Neural cell (in vitro differentiated cells): ENCODE data around the gene AP3D1. TPM values are rescaled to one million over a fixed set of nuclear protein-coding genes. Genes with fewer than 3 reads are reported as not detected.

Experiments used
- H2AFZ ChIP-seq: fragments of 200-600, 300-800 bp; sonication (generic), shearing (Covaris generic); 2 replicates; pipeline ENCODE4 v1.6.0; 2014; ENCODE audit warnings: low read depth, mild to moderate bottlenecking, antibody characterized with exemption, low read length, moderate library complexity
- H3F3A ChIP-seq: fragments of 200-600 bp; shearing (Covaris generic); 2 replicates; pipeline ENCODE4 v1.6.1; 2016; ENCODE audit warnings: mild to moderate bottlenecking, moderate library complexity, mixed read lengths, antibody characterized with exemption, low read length; ENCODE audit not compliant: insufficient read depth, poor library complexity, severe bottlenecking
- H3K27ac ChIP-seq: fragments of 200-600, 300-800 bp; sonication (generic), shearing (Covaris generic); 2 replicates; pipeline ENCODE4 v1.5.1; 2014; ENCODE audit warnings: mild to moderate bottlenecking, low read length, moderate library complexity
- H3K27me3 ChIP-seq: fragments of 300-800, 200-600 bp; sonication (generic), shearing (Covaris generic); 2 replicates; pipeline ENCODE4 v1.6.0; 2014; ENCODE audit warnings: mild to moderate bottlenecking, low read depth, low read length, moderate library complexity; ENCODE audit not compliant: insufficient read depth
- H3K36me3 ChIP-seq: fragments of 300-800, 200-600 bp; sonication (generic), shearing (Covaris generic); 2 replicates; pipeline ENCODE4 v1.5.1; 2014; ENCODE audit warnings: mild to moderate bottlenecking, antibody characterized with exemption, low read length, moderate library complexity; ENCODE audit not compliant: insufficient read depth
- H3K4me2 ChIP-seq: fragments of 300-800, 200-600 bp; sonication (generic), shearing (Covaris generic); 2 replicates; pipeline ENCODE4 v1.6.0; 2014; ENCODE audit warnings: mild to moderate bottlenecking, low read length
- H3K4me3 ChIP-seq: fragments of 300-800, 200-600 bp; sonication (generic), shearing (Covaris generic); 2 replicates; pipeline ENCODE4 v1.5.1; 2014; ENCODE audit warnings: mild to moderate bottlenecking, low read length, moderate library complexity
- H3K79me2 ChIP-seq: fragments of 200-600 bp; shearing (Covaris generic); replicated peaks from 2 replicates; pipeline ENCODE4 v1.6.0; 2014; ENCODE audit warnings: mild to moderate bottlenecking, low read length, moderate library complexity; ENCODE audit not compliant: insufficient read depth
- H3K9ac ChIP-seq: fragments of 300-800, 200-600 bp; sonication (generic), shearing (Covaris generic); 2 replicates; pipeline ENCODE4 v1.6.1; 2016; ENCODE audit warnings: mild to moderate bottlenecking, low read length, mixed read lengths
- H3K9me2 ChIP-seq: fragments of 200-600 bp; shearing (Covaris generic); 2 replicates; pipeline ENCODE4 v1.6.1; 2016; ENCODE audit warnings: mild to moderate bottlenecking, low read length, mixed read lengths; ENCODE audit not compliant: insufficient read depth
- H3K9me3 ChIP-seq: fragments of 200-600, 300-800 bp; sonication (generic), shearing (Covaris generic); 2 replicates; pipeline ENCODE4 v1.6.1; 2016; ENCODE audit warnings: mild to moderate bottlenecking, mixed run types, low read length, moderate library complexity, mixed read lengths
- H4K20me1 ChIP-seq: fragments of 200-600 bp; shearing (Covaris generic); 2 replicates; pipeline ENCODE4 v1.6.1; 2016; ENCODE audit warnings: mild to moderate bottlenecking, mixed run types; ENCODE audit not compliant: insufficient read depth
- CTCF ChIP-seq: fragments of 450-650 bp; IDR thresholded peaks from 2 replicates; pipeline ENCODE4 v1.5.1; 2014; ENCODE audit warnings: antibody characterized with exemption, mild to moderate bottlenecking, moderate library complexity; ENCODE audit not compliant: poor library complexity, severe bottlenecking
- EP300 ChIP-seq: fragments of 450-650 bp; conservative IDR thresholded peaks from 2 replicates; pipeline ENCODE4 v1.6.1; 2014; ENCODE audit warnings: antibody characterized with exemption, mild to moderate bottlenecking, moderate library complexity; ENCODE audit not compliant: poor library complexity, severe bottlenecking
- EZH2 ChIP-seq: fragments of 200-600, 300-800 bp; shearing (Covaris generic), sonication (generic); IDR thresholded peaks from 2 replicates; pipeline ENCODE4 v1.6.1; 2014; ENCODE audit warnings: antibody characterized with exemption, low read length, borderline replicate concordance, mild to moderate bottlenecking; ENCODE audit not compliant: insufficient read depth, poor library complexity, severe bottlenecking
- MXI1 ChIP-seq: fragments of 450-650 bp; conservative IDR thresholded peaks from 2 replicates; pipeline ENCODE4 v1.6.1; 2014; ENCODE audit warnings: antibody characterized with exemption, mild to moderate bottlenecking; ENCODE audit not compliant: poor library complexity, severe bottlenecking
- POLR2AphosphoS5 ChIP-seq: IDR thresholded peaks from 2 replicates; pipeline ENCODE4 v1.6.1; 2012
- RAD21 ChIP-seq: fragments of 450-650 bp; conservative IDR thresholded peaks from 2 replicates; pipeline ENCODE4 v1.6.1; 2014; ENCODE audit warnings: antibody characterized with exemption, mild to moderate bottlenecking, moderate library complexity
- REST ChIP-seq: IDR thresholded peaks from 2 replicates; pipeline ENCODE4 v1.6.1; 2012; ENCODE audit warnings: borderline replicate concordance
- SMC3 ChIP-seq: fragments of 450-650 bp; conservative IDR thresholded peaks from 2 replicates; pipeline ENCODE4 v1.6.1; 2014; ENCODE audit warnings: antibody characterized with exemption, mild to moderate bottlenecking, moderate library complexity; ENCODE audit not compliant: poor library complexity
- TAF1 ChIP-seq: IDR thresholded peaks from 2 replicates; pipeline ENCODE4 v1.6.1; 2012; ENCODE audit warnings: low read depth
- polyA plus RNA-seq: library from polyadenylated mRNA; depleted of rRNA; stranded (reverse); fragments of >200 nt; gene quantifications from 2 replicates; pipeline ENCODE4 v1.2.3, GENCODE V29; 2014

AP3D1 gene
- polyA plus RNA-seq, 1 donor from 2014 or later: 60.7 TPM

GRCh38 chr19:2056837-2057192 lies 94.6 kb downstream of the AP3D1 start:
- Histone ChIP-seq H3K27me3 (no peaks in the 10 kb centered on the region), H3K27ac (no peak overlapping the region), H3K4me2 (no peak overlapping the region), H2AFZ (no peak overlapping the region), H4K20me1 (no peaks in the 10 kb centered on the region), H3K4me3 (no peak overlapping the region), H3K36me3 (no peaks in the 10 kb centered on the region), H3K9ac (no peak overlapping the region), H3K79me2 (no peaks in the 10 kb centered on the region), H3K9me3 (no peaks in the 10 kb centered on the region), H3K9me2 (no peaks in the 10 kb centered on the region), H3F3A (no peaks in the 10 kb centered on the region)
- TF ChIP-seq CTCF (no peak), SMC3 (no peak)

- H3K9ac ChIP-seq: peak overlapping the region; percentile 41
- TF ChIP-seq SMC3 (no peak), TAF1 (no peak), EP300 (no peak), REST (no peak), RAD21 (no peak), MXI1 (no peak), CTCF (no peak), POLR2AphosphoS5 (no peak), EZH2 (no peak)
- H3K27ac ChIP-seq: no peak overlapping the region
Measured at GRCh38 chr19:2055931-2056836, 95.2 kb downstream of the AP3D1 start.

More at GRCh38 chr19:2055931-2056836, 95.2 kb downstream of the AP3D1 start:
- Histone ChIP-seq H3F3A (no peaks in the 10 kb centered on the region), H3K27me3 (no peaks in the 10 kb centered on the region), H4K20me1 (no peaks in the 10 kb centered on the region), H3K79me2 (no peaks in the 10 kb centered on the region), H3K36me3 (no peaks in the 10 kb centered on the region), H3K4me3 (no peak overlapping the region), H2AFZ (no peak overlapping the region), H3K9me2 (no peaks in the 10 kb centered on the region), H3K4me2 (no peak overlapping the region), H3K9me3 (no peaks in the 10 kb centered on the region)
